Vagina (tissue), 2 donors: ENCODE results near the gene PECR.

Experiments used
- CTCF ChIP-seq, 3 experiments: fragments of 450-650 bp in 2 of 3; fragments of 200-600 bp in 1 of 3; sonication (generic) in 1 of 3; IDR thresholded peaks; one replicate each; pipeline ENCODE4 v1.5.1; 2017 to 2019; ENCODE audit warnings: antibody characterized with exemption in 3 of 3, mild to moderate bottlenecking in 2 of 3, moderate library complexity in 2 of 3
- POLR2AphosphoS5 ChIP-seq, 2 donors: sonication (generic); formaldehyde crosslinking; IDR thresholded peaks; one replicate each; pipeline ENCODE4 v1.9.0; 2017; ENCODE audit warnings: antibody characterized with exemption in 2 of 2, mild to moderate bottlenecking in 2 of 2, low read depth in 1 of 2; ENCODE audit not compliant: insufficient read depth in 1 of 2

- TF ChIP-seq CTCF (IDR thresholded peaks at IDR 0.05) (no peak), POLR2AphosphoS5 (IDR thresholded peaks at IDR 0.05; ENCODE audit: insufficient read depth in 1 of 2, low read depth in 1 of 2) (no peak)
These were observed 80.2 kb downstream of the PECR start for GRCh38 chr2:216001216-216002100.
